NCI-H345 treated with DMSO at 0.1 percent for 48 hours (cell line): ENCODE data around the gene MPP7.

ENCODE experiments used
- DNase-seq: peaks from one replicate; lab custom pipeline; 2025; ENCODE audit not compliant: unreplicated experiment; lab: John Stamatoyannopoulos, UW

Gene MPP7

GRCh38 chr10:28307267-28307666 lies 4.4 kb upstream of the MPP7 start:
- DNase-seq: no peak

GRCh38 chr10:28305553-28305952 lies 2.7 kb upstream of the MPP7 start:
- no peak for DNase-seq

- DNase-seq: no peak
These were observed 1.2 kb upstream of the MPP7 start for GRCh38 chr10:28304032-28304571.

GRCh38 chr10:28302012-28302637 lies 739 bp downstream of the MPP7 start:
- DNase-seq: peak; percentile 30

GRCh38 chr10:28300027-28300426 lies 2.8 kb downstream of the MPP7 start:
- DNase-seq: no peak

GRCh38 chr10:28298951-28299350 lies 3.9 kb downstream of the MPP7 start:
- DNase-seq: no peak

- no peak for DNase-seq
These were observed 6.8 kb downstream of the MPP7 start for GRCh38 chr10:28296023-28296422.

GRCh38 chr10:28295336-28295735 lies 7.5 kb downstream of the MPP7 start:
- no peak for DNase-seq

GRCh38 chr10:28294809-28295208 lies 8.1 kb downstream of the MPP7 start:
- DNase-seq: no peak

GRCh38 chr10:28294169-28294532 lies 8.7 kb downstream of the MPP7 start:
- DNase-seq: no peak

GRCh38 chr10:28293236-28294168 lies 9.4 kb downstream of the MPP7 start:
- DNase-seq: no peak

- no peak for DNase-seq
These were observed 11.0 kb downstream of the MPP7 start for GRCh38 chr10:28291881-28292297.

- DNase-seq: no peak
These were observed 17.0 kb downstream of the MPP7 start for GRCh38 chr10:28285816-28286215.

- DNase-seq: no peak
These were observed 18.7 kb downstream of the MPP7 start for GRCh38 chr10:28284126-28284525.

- DNase-seq: no peak
These were observed 19.6 kb downstream of the MPP7 start for GRCh38 chr10:28283251-28283650.

- DNase-seq: no peak
These were observed 20.5 kb downstream of the MPP7 start for GRCh38 chr10:28282336-28282735.

- no peak for DNase-seq
These were observed 21.0 kb downstream of the MPP7 start for GRCh38 chr10:28281726-28282315.

GRCh38 chr10:28280652-28281051 lies 22.2 kb downstream of the MPP7 start:
- DNase-seq: no peak

GRCh38 chr10:28279878-28280277 lies 23.0 kb downstream of the MPP7 start:
- no peak for DNase-seq

- no peak for DNase-seq
These were observed 24.0 kb downstream of the MPP7 start for GRCh38 chr10:28278842-28279241.

- no peak for DNase-seq
These were observed 26.5 kb downstream of the MPP7 start for GRCh38 chr10:28276384-28276783.

GRCh38 chr10:28274475-28274874 lies 28.4 kb downstream of the MPP7 start:
- DNase-seq: no peak
